PC-3 (cell line): ENCODE measurements around the gene NEDD9.

ENCODE experiments used
- CTCF ChIP-seq: fragments of 300-600 bp; sonication (generic); conservative IDR thresholded peaks from 2 replicates; pipeline ENCODE4 v1.5.1; 2017; ENCODE audit warnings: antibody characterized with exemption, low read depth, mild to moderate bottlenecking, low read length
- EZH2phosphoT487 ChIP-seq: fragments of 300-600 bp; sonication (generic); IDR thresholded peaks from 2 replicates; pipeline ENCODE4 v1.6.1; 2018; ENCODE audit warnings: mild to moderate bottlenecking, antibody characterized with exemption, low read length, borderline replicate concordance

- TF ChIP-seq CTCF, result no peak
- TF ChIP-seq EZH2phosphoT487, result no peak
These were observed 27.6 kb downstream of the NEDD9 start for GRCh38 chr6:11204794-11205366.
